Measurements from ENCODE around the gene ZNF93. TPM values are rescaled to one million over a fixed set of nuclear protein-coding genes. Genes with fewer than 3 reads are reported as not detected.

The ZNF93 gene
- total RNA-seq, 1 experiment from 2014 or later, result 47.4 TPM

GRCh38 chr19:19860756-19861390 is 39.9 kb upstream of the ZNF93 start (continued):
- TF ChIP-seq HMGXB4 (CRISPR knock-in tag; IDR thresholded peaks at IDR 0.05), result 0 out of 2 replicates have a peak, but pooled peaks have one; percentile 63
- TF ChIP-seq ZBTB21 (CRISPR knock-in tag; IDR thresholded peaks at IDR 0.05; ENCODE audit: borderline replicate concordance), result no peak
- TF ChIP-seq ZNF281 (CRISPR knock-in tag; IDR thresholded peaks at IDR 0.05), result no peak
- 0 out of 2 replicates have a peak, but pooled peaks have one; percentile 7 for TF ChIP-seq ZNF416 (CRISPR knock-in tag; IDR thresholded peaks at IDR 0.05)
- peak; percentile 62; the same call in 1 of the 2 replicates for TF ChIP-seq E2F5 (CRISPR knock-in tag; IDR thresholded peaks at IDR 0.05)
- TF ChIP-seq E2F1 (CRISPR knock-in tag; IDR thresholded peaks at IDR 0.05), result peak; percentile 60; the same call in 1 of the 2 replicates
- TF ChIP-seq MAX (CRISPR knock-in tag; IDR thresholded peaks at IDR 0.05), result 0 out of 2 replicates have a peak, but pooled peaks have one; percentile 48
- peak; percentile 47; the same call in 1 of the 2 replicates for TF ChIP-seq ATF1 (CRISPR knock-in tag; IDR thresholded peaks at IDR 0.05)
- no peak for TF ChIP-seq ZNF396 (CRISPR knock-in tag; IDR thresholded peaks at IDR 0.05; ENCODE audit: borderline replicate concordance)
- TF ChIP-seq OVOL2 (CRISPR knock-in tag; IDR thresholded peaks at IDR 0.05; ENCODE audit: borderline replicate concordance), result no peak
- TF ChIP-seq SOX15 (CRISPR knock-in tag; IDR thresholded peaks at IDR 0.05), result no peak
- no peak for TF ChIP-seq FOXJ3 (CRISPR knock-in tag; IDR thresholded peaks at IDR 0.05; ENCODE audit: borderline replicate concordance)
- no peak for TF ChIP-seq EMX1 (CRISPR knock-in tag; IDR thresholded peaks at IDR 0.05)
- TF ChIP-seq ZNF317 (CRISPR knock-in tag; IDR thresholded peaks at IDR 0.05; ENCODE audit: borderline replicate concordance, low read depth), result no peak
- TF ChIP-seq PREB (CRISPR knock-in tag; IDR thresholded peaks at IDR 0.05; ENCODE audit: borderline replicate concordance), result no peak
- TF ChIP-seq CREM (CRISPR knock-in tag; IDR thresholded peaks at IDR 0.05), result 0 out of 2 replicates have a peak, but pooled peaks have one; percentile 25
- no peak for TF ChIP-seq SP1 (CRISPR knock-in tag; conservative IDR thresholded peaks at IDR 0.05)
- TF ChIP-seq ETV6 (CRISPR knock-in tag; IDR thresholded peaks at IDR 0.05), result peak; percentile 46; the same call in 1 of the 2 replicates
- TF ChIP-seq GRHL2 (CRISPR knock-in tag; IDR thresholded peaks at IDR 0.05; ENCODE audit: insufficient replicate concordance, severe bottlenecking), result no peak
- TF ChIP-seq IRF1 (CRISPR knock-in tag; IDR thresholded peaks at IDR 0.05), result no peak
- no peak for TF ChIP-seq ZNF219 (CRISPR knock-in tag; IDR thresholded peaks at IDR 0.05; ENCODE audit: borderline replicate concordance)
- no peak for TF ChIP-seq USF1 (CRISPR knock-in tag; IDR thresholded peaks at IDR 0.05)
- TF ChIP-seq ZNF671 (CRISPR knock-in tag; IDR thresholded peaks at IDR 0.05), result no peak
- TF ChIP-seq ZNF532 (CRISPR knock-in tag; IDR thresholded peaks at IDR 0.05; ENCODE audit: borderline replicate concordance), result no peak
- no peak for TF ChIP-seq GABPB1 (CRISPR knock-in tag; IDR thresholded peaks at IDR 0.05)

All from WTC11 (cell line).